CD4-positive, alpha-beta T cell (primary cell): ENCODE results near the gene PTPRT. TPM values are rescaled to one million over a fixed set of nuclear protein-coding genes. Genes with fewer than 3 reads are reported as not detected.

Source experiments
- ATAC-seq: fragments of 200-7000 bp; cut with Tn5 transposase; one replicate; pipeline ENCODE4 v1.10.0; 2022; ENCODE audit warnings: mild to moderate bottlenecking; ENCODE audit not compliant: poor library complexity
- CTCF ChIA-PET: fragments of 350-600 bp; sonication (Branson Sonifier 250); formaldehyde crosslinking; loops from one replicate; lab custom pipeline; 2021; ENCODE audit warnings: antibody characterized with exemption, inconsistent platforms; lab: Charles Lee
- POLR2A ChIA-PET: fragments of 350-600 bp; sonication (Branson Sonifier 250); formaldehyde crosslinking; loops from one replicate; lab custom pipeline; 2021; ENCODE audit warnings: antibody characterized with exemption, inconsistent platforms; lab: Charles Lee
- DNase-seq, 14 experiments: peaks; one replicate each; pipeline ENCODE4 v3.0.0-alpha.2; 2013 to 2020; ENCODE audit warnings: mixed read lengths in 2 of 14
- H3K27ac ChIP-seq, 2 donors: one replicate each; pipeline versions ENCODE4 v1.5.1 to v1.7.0; 2013; ENCODE audit warnings: low read length in 2 of 2, low read depth in 1 of 2, mild to moderate bottlenecking in 1 of 2
- H3K27me3 ChIP-seq, 2 experiments: 1 replicate in 1 of 2; 2 replicates in 1 of 2; pipeline versions ENCODE4 v1.6.1 to v1.7.0; 2013; ENCODE audit warnings: low read length in 2 of 2, control low read depth in 1 of 2, mild to moderate bottlenecking in 1 of 2, moderate library complexity in 1 of 2; ENCODE audit not compliant: insufficient read depth in 2 of 2, control insufficient read depth in 1 of 2
- H3K36me3 ChIP-seq: one replicate; pipeline ENCODE4 v1.6.1; 2013; ENCODE audit warnings: low read length, control low read depth; ENCODE audit not compliant: insufficient read depth
- H3K4me1 ChIP-seq: one replicate; pipeline ENCODE4 v1.6.1; 2013; ENCODE audit warnings: low read length, control low read depth; ENCODE audit not compliant: insufficient read depth
- H3K4me3 ChIP-seq: one replicate; pipeline ENCODE4 v1.5.1; 2013; ENCODE audit warnings: mild to moderate bottlenecking, low read length, moderate library complexity
- H3K9me3 ChIP-seq, 2 experiments: 1 replicate in 1 of 2; 2 replicates in 1 of 2; pipeline versions ENCODE4 v1.6.1 to v1.7.0; 2013; ENCODE audit warnings: low read length in 2 of 2, mild to moderate bottlenecking in 2 of 2, control low read depth in 1 of 2, moderate library complexity in 1 of 2; ENCODE audit not compliant: control insufficient read depth in 1 of 2, insufficient read depth in 1 of 2
- H3K27ac Mint-ChIP-seq: one replicate; pipeline ENCODE4 v1.8.0; 2020; ENCODE audit warnings: mixed read lengths
- H3K27me3 Mint-ChIP-seq: one replicate; pipeline ENCODE4 v1.8.0; 2021; ENCODE audit warnings: mixed read lengths
- H3K36me3 Mint-ChIP-seq: one replicate; pipeline ENCODE4 v1.8.0; 2021; ENCODE audit warnings: low read depth, mixed read lengths
- H3K4me1 Mint-ChIP-seq: one replicate; pipeline ENCODE4 v1.8.0; 2021; ENCODE audit warnings: low read depth, mixed read lengths
- H3K4me3 Mint-ChIP-seq: one replicate; pipeline ENCODE4 v1.8.0; 2020; ENCODE audit warnings: mild to moderate bottlenecking, mixed read lengths
- H3K9me3 Mint-ChIP-seq: one replicate; pipeline ENCODE4 v1.8.0; 2020; ENCODE audit warnings: mixed read lengths
- CTCF ChIP-seq: fragments of 200-600 bp; IDR thresholded peaks from one replicate; pipeline ENCODE4 v1.8.0; 2022; ENCODE audit warnings: antibody characterized with exemption, mild to moderate bottlenecking
- intact Hi-C, 2 experiments: fragments of 100-400 bp; cut with DNase I in 1 of 2; cut with micrococcal nuclease in 1 of 2; formaldehyde crosslinking; loops; one replicate each; pipeline versions ENCODE4 v1.15.1 to v1.9.0; 2023 to 2025; cut with DNase I, micrococcal nuclease
- total RNA-seq, 174 experiments: library from RNA in 2 of 174; stranded (reverse) in 2 of 174; gene quantifications; one replicate each; pipeline ENCODE4 v1.2.3 and lab custom pipeline; 2021 to 2026

PTPRT gene
- total RNA-seq, 2 experiments from 2014 or later, result not detected

GRCh38 chr20:42130810-42131596, 1058.7 kb downstream of the PTPRT start:
- Mint-ChIP-seq H3K36me3 (no peaks in the 10 kb centered on the region), H3K4me1 (no peaks in the 10 kb centered on the region), H3K27ac (no peak overlapping the region), H3K9me3 (no peaks in the 10 kb centered on the region), H3K27me3 (no peaks in the 10 kb centered on the region), H3K4me3 (no peak overlapping the region)
- Histone ChIP-seq H3K27me3 (no peaks in the 10 kb centered on the region), H3K9me3 (no peaks in the 10 kb centered on the region), H3K27ac (no peak overlapping the region), H3K36me3 (no peaks in the 10 kb centered on the region), H3K4me1 (no peaks in the 10 kb centered on the region), H3K4me3 (no peak overlapping the region)
- intact Hi-C loops, result no loop called here
- no peak for TF ChIP-seq CTCF
- CTCF ChIA-PET, result no interaction called here
- ATAC-seq (no peak), DNase-seq (no peak)
- POLR2A ChIA-PET, result no interaction called here

GRCh38 chr20:42125426-42125825, 1064.3 kb downstream of the PTPRT start:
- Mint-ChIP-seq H3K27me3 (no peaks in the 10 kb centered on the region), H3K27ac (no peak overlapping the region), H3K4me1 (no peaks in the 10 kb centered on the region), H3K36me3 (no peaks in the 10 kb centered on the region), H3K9me3 (no peaks in the 10 kb centered on the region), H3K4me3 (no peak overlapping the region)
- DNase-seq, result no peak
- ATAC-seq, result no peak
- Histone ChIP-seq H3K4me1 (no peaks in the 10 kb centered on the region), H3K9me3 (peaks cover 0 to 5% of the 10 kb centered on the region in 2 experiments), H3K27me3 (no peaks in the 10 kb centered on the region), H3K27ac (no peak overlapping the region), H3K36me3 (no peaks in the 10 kb centered on the region), H3K4me3 (no peak overlapping the region)
- CTCF ChIA-PET, result no interaction called here
- intact Hi-C loops, result no loop called here
- no peak for TF ChIP-seq CTCF
- POLR2A ChIA-PET, result no interaction called here

GRCh38 chr20:42123981-42124473, 1065.7 kb downstream of the PTPRT start:
- Mint-ChIP-seq H3K27me3 (no peaks in the 10 kb centered on the region), H3K9me3 (no peaks in the 10 kb centered on the region), H3K4me3 (no peak overlapping the region), H3K4me1 (no peaks in the 10 kb centered on the region), H3K36me3 (no peaks in the 10 kb centered on the region), H3K27ac (no peak overlapping the region)
- POLR2A ChIA-PET, result no interaction called here
- no peaks in the 10 kb centered on the region for H3K36me3 ChIP-seq
- peaks cover 0 to 9% of the 10 kb centered on the region in 2 experiments for H3K9me3 ChIP-seq
- TF ChIP-seq CTCF, result no peak
- no peaks in the 10 kb centered on the region for H3K4me1 ChIP-seq
- no peaks in the 10 kb centered on the region for H3K27me3 ChIP-seq
- H3K4me3 ChIP-seq, result no peak overlapping the region
- ATAC-seq, result no peak
- H3K27ac ChIP-seq, result no peak overlapping the region
- CTCF ChIA-PET, result no interaction called here
- intact Hi-C loops, result no loop called here
- no peak for DNase-seq
